ENCODE measurements around the gene ZNF829.

The ZNF829 gene

GRCh38 chr19:36915992-36916830 lies at the start of gene ZNF829, which contains the start of gene ZNF568:
TSS of gene ZNF829 (minus strand) at chr19:36916291. CDS start at chr19:36915167, 1,124 bp downstream.
TSS of gene ZNF568 (plus strand) at chr19:36916332. CDS start at chr19:36922771, 6,439 bp downstream.
- peak; percentile 88 for DNase-seq (ENCODE audit: low read depth)

- no peak for DNase-seq (ENCODE audit: low read depth)
Observed at GRCh38 chr19:36963280-36963679, 47.2 kb upstream of the ZNF829 start.

- no peak for DNase-seq (ENCODE audit: low read depth)
Observed at GRCh38 chr19:36962346-36962745, 46.3 kb upstream of the ZNF829 start.

- DNase-seq (ENCODE audit: low read depth) = no peak
Observed at GRCh38 chr19:36950335-36951119, 34.4 kb upstream of the ZNF829 start.

- DNase-seq (ENCODE audit: low read depth) = no peak
Observed at GRCh38 chr19:36939153-36939552, 23.1 kb upstream of the ZNF829 start.

- DNase-seq (ENCODE audit: low read depth) = no peak
Observed at GRCh38 chr19:36931684-36932083, 15.6 kb upstream of the ZNF829 start.

- no peak for DNase-seq (ENCODE audit: low read depth)
Observed at GRCh38 chr19:36918090-36918489, 2.0 kb upstream of the ZNF829 start.

- no peak for DNase-seq (ENCODE audit: low read depth)
Observed at GRCh38 chr19:36916991-36917390, 900 bp upstream of the ZNF829 start.

- no peak for DNase-seq (ENCODE audit: low read depth)
Observed at GRCh38 chr19:36898422-36898821, 17.7 kb downstream of the ZNF829 start.

- no peak for DNase-seq (ENCODE audit: low read depth)
Observed at GRCh38 chr19:36894849-36895383, 21.2 kb downstream of the ZNF829 start.

- DNase-seq (ENCODE audit: low read depth) = no peak
Observed at GRCh38 chr19:36891768-36892357, 24.2 kb downstream of the ZNF829 start.

GRCh38 chr19:36876993-36877938 lies 38.8 kb downstream of the ZNF829 start:
- no peak for DNase-seq (ENCODE audit: low read depth)

- DNase-seq (ENCODE audit: low read depth) = no peak
Observed at GRCh38 chr19:36851898-36852297, 64.2 kb downstream of the ZNF829 start.

GRCh38 chr19:36850559-36851442 lies 65.3 kb downstream of the ZNF829 start, which contains the start of gene ZNF345:
TSS of gene ZNF345 (plus strand) at chr19:36850876. CDS start at chr19:36876831, 25,955 bp downstream.
- DNase-seq (ENCODE audit: low read depth) = peak; percentile 77

- DNase-seq (ENCODE audit: low read depth) = peak; percentile 80
Observed at GRCh38 chr19:36849701-36850558, 66.2 kb downstream of the ZNF829 start.

- no peak for DNase-seq (ENCODE audit: low read depth)
Observed at GRCh38 chr19:36847968-36848367, 68.1 kb downstream of the ZNF829 start.

GRCh38 chr19:36838784-36839324 lies 77.2 kb downstream of the ZNF829 start:
- DNase-seq (ENCODE audit: low read depth) = no peak
